NOMO-1 treated with dmso at 0.1 percent for 144 hours (cell line): ENCODE measurements around the gene NDUFB7.
"Not testable (repeated sequence)": the region's sequence is repeated elsewhere in the genome, so short reads cannot be mapped to it uniquely, and the experiment has no call there.

ENCODE experiments used
- DNase-seq: peaks from one replicate; lab custom pipeline; 2025; ENCODE audit not compliant: unreplicated experiment; lab: John Stamatoyannopoulos, UW

The NDUFB7 gene

DNA sequence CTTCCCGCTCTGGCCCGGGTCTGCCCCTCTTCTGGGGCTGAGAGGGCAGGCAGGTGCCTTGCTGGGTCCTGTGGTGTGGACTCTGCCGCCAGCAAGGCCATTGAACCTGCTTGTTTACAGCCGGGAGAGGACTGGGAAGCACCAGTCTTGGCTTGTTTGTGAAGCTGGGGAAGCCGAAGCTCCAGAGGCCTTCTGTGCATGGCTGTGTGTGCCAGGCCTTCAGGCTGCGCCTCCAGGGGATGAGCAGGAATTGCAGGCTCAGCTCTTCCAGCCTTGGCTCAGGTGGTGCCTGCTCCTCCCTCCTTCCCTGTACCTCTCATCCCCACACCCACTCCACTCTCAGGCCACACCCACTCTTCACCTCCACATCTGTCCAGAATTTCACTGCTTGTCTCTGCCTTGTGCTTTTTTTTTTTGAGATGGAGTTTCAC, 17.5 kb downstream of the NDUFB7 start:
- DNase-seq: no peak

DNA sequence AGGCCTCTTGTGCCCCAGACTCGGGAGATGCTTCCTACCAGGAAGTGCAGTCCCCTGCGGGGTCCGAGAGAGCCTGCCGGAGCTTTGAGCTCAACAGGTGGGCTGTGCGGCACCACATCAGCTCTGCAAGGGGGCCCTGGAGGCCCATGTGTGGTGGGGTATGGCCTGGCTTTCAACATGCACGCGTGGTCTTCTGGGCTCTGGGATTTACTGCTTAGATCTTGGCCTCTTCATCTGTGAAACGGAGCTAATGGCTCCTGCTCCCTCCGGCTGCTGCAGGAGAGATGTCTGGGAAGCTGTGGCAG, 18.0 kb downstream of the NDUFB7 start:
- no peak for DNase-seq

DNA sequence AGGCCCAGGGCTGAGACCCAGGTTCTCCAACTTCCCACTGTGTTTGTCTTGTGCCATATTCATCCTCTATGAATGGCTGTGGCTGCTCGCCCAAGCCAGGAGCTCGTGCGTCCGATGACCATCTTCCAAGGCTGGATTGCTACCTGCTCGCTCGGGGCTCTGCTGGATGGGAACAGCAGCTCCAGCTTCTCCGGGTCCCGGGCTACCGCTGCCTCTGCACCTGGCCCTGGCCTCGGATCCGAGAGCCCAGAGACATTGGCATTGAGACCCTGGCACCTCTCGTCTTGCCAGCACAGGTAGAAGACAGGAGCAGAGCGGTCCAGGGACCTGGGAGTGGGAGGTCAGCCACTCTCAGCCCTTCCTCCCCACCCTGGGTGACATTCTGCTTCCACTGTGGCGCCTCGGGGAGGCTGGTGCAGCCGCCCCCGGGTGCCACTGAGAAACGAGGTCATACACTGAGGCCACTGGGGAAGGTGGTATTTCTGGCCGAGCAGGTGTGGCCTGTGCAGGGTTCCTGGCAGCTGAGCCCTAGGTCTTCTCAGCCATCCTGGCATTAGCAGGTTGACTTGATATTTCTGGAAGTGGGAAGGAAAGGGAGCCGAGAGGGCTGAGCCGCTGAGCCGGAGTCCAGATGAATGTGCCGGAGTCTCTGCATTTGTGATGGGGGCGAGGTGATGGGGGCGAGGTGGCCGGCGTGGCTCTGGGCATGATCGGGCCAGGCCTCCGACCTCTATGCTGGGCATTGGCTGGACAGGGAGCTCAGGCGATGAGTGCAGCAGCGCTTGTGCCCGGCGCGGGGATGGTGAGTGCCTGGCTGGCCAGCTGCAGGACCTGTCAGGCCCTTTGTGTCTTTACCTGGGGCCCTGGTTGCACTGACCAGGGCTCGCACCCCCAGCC, 18.6 kb downstream of the NDUFB7 start:
- no peak for DNase-seq

DNA sequence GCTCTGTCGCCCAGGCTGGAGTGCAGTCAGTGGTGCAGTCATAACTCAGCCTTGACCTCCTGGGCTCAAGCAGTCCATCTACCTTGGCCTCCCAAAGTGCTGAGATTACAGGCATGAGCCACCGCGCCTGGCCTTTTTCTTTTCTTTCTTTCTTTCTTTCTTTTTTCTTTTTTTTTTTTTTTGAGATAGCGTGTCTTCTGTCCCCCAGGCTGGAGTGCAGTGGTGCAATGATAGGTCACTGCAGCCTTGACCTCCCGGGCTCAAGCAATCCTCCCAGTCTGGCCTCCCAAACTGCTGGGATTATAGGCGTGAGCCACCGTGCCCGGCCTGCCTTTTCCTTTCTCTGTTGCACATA, 19.9 kb downstream of the NDUFB7 start:
- not testable (repeated sequence) for DNase-seq

- peak; percentile 92 for DNase-seq
Measured at GRCh38 chr19:14551134-14552005, 20.5 kb downstream of the NDUFB7 start.

DNA sequence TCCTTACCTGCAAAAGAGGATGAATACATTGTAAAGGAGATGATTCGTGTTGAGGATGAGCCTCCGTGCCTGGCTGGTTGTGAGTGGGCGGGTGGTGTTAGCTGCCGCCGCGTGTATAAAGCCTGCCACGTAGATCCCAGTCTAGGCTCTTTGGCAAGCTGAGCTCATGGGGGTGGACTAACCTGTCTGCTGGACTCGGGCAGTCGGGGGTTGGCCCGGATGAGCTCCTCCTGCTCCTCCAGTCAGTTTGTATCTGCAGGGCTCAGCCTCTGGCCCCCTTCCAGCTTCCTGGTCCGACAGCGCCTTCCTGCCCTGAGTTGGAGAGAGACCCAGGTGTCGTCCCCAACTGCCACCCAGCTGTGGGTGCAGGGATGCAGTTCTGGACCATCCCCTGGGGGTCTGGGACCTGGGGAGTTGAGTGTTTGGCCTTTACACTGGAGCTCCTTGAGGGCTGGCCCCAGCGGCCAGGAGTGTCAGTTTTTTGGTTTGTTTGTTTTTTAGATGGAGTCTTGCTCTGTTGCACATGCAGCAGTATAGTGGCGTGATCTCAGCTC, 21.6 kb downstream of the NDUFB7 start:
- DNase-seq: no peak

DNA sequence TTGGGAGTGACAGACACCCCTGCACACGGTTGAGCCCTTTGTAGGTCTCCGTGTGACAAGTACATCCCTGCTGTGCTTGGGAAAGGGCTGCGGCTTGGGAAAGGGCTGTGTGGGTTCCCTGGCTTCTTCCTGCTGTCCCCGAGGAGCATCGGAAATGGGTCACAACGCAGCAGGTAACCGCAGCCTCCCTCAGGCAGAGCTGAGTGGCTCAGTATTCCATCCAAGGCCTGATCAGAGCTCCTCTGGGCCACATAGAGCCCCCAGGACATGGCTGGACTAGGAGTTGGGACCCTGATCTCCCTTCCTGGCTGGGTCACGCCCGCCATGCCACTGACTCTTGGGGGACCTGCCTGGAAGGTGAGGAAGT, 26.2 kb downstream of the NDUFB7 start:
- DNase-seq: no peak

GRCh38 chr19:14544977-14545715, 26.7 kb downstream of the NDUFB7 start:
- DNase-seq: no peak

DNA sequence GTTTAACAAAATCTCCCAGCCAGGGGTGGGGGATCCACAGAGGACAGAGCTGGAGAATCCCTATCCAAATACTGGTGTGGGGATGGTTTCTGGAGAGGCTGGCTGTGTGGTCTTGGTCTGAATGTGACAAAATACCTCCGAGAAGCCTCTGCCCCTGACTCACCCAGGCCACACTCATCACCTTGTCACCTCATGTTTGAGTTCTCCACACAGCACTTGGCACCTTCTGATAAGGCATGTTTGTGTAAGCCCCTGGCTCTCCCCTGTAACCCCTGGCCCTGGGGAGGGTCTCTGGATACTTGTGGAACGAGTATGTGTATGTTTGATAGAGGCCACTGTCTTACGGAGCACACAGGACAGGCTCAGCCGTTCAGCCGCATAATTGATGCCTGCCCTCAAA, 27.8 kb downstream of the NDUFB7 start:
- DNase-seq: no peak

DNA sequence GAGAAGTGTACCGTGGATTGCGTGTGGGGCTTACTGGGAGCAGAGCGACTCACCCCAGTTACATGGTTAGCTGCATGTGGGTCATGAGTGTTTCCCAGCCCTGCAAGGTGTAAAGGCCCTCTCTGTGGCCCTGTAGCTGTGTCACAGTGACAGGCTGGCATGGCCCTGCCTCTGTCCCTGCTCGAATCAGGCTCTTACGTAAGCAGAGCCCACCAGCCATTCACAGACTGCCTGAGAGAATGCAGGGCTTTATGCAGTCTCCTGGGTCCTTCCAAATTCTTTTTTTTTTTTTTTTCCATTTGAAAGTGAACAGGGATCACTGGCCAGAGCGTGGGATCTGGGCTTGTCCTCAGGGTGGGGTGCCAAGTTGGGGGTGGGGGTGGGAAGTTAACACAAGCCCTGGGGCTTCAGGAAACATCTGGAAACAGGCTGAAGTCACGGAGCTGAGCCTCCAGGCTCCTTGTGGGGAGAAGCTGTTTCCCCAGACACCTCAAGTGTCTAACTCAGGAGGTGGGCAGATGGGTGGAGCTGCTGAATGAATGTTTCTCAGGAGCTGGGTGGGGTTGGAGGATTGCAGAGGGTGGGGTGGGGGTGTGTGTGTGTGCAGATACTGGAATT, 29.0 kb downstream of the NDUFB7 start:
- DNase-seq: peak; percentile 10

- DNase-seq: not testable (repeated sequence)
Measured at GRCh38 chr19:14541979-14542378, 29.9 kb downstream of the NDUFB7 start.

GRCh38 chr19:14540741-14541525, 30.9 kb downstream of the NDUFB7 start:
- DNase-seq: peak; percentile 49

- DNase-seq: no peak
Measured at GRCh38 chr19:14536926-14537692, 34.8 kb downstream of the NDUFB7 start.

- no peak for DNase-seq
Measured at GRCh38 chr19:14533450-14533849, 38.4 kb downstream of the NDUFB7 start.

- DNase-seq: peak; percentile 21
Measured at GRCh38 chr19:14530506-14530905, 41.4 kb downstream of the NDUFB7 start.

- no peak for DNase-seq
Measured at GRCh38 chr19:14530005-14530348, 41.9 kb downstream of the NDUFB7 start.

DNA sequence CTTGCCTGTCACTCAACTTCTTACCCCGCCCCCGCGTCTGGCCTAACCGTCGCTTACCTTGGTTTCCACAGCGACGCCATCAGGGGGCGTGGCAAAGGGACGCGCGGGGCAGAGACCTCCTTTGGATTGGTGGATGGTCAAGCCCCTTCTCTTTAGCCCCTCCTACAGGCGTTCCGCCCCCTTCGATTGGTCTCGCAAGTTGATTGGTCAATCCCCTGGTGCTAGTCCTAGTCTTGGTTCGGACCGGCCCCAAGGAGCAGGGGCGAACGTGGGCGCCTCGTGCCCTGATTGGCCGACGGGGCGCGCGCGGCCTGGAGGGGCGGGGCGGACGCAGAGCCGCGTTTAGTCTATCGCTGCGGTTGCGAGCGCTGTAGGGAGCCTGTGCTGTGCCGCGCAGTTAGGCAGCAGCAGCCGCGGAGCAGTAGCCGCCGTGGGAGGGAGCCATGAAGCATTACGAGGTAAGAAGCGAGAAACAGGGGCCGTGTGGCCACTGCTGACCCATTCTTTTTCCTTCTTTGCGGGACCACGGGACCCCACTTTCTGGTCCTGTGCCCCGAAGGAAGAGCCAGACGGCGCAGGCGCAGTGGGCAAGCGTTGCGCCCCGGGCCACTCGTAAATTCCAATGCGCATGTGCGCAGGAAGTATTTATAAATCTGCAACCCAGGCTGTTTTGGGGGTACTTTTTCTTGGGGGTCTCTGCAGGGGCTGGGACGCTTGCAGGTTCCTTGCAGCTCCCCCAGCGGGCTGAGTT, 42.4 kb downstream of the NDUFB7 start, which contains the start of gene TECR:
Gene TECR (plus strand): TSS at position 341 of the 751 bp plus-strand sequence. CDS start 103 bp downstream, at position 444.
- DNase-seq: peak; percentile 98

GRCh38 chr19:14528419-14529253, 43.2 kb downstream of the NDUFB7 start:
- DNase-seq: no peak
